Nephron progenitor cell (in vitro differentiated cells): ENCODE results near the gene MORN4.
A peak's percentile ranks its signal among the peaks of the same experiment; 100 is the strongest.

Source experiments
- DNase-seq: peaks from one replicate; pipeline ENCODE4 v3.0.0; 2021
- H3K27ac Mint-ChIP-seq: 2 replicates; pipeline ENCODE4 v1.8.0; 2021; ENCODE audit warnings: mild to moderate bottlenecking, moderate library complexity, mixed read lengths
- H3K27me3 Mint-ChIP-seq: 2 replicates; pipeline ENCODE4 v1.8.0; 2021; ENCODE audit warnings: mild to moderate bottlenecking, low read depth, mixed read lengths; ENCODE audit not compliant: poor library complexity
- H3K36me3 Mint-ChIP-seq: 2 replicates; pipeline ENCODE4 v1.8.0; 2021; ENCODE audit warnings: low read depth, mixed read lengths
- H3K4me1 Mint-ChIP-seq: 2 replicates; pipeline ENCODE4 v1.8.0; 2021; ENCODE audit warnings: mixed read lengths
- H3K4me3 Mint-ChIP-seq: 2 replicates; pipeline ENCODE4 v1.8.0; 2021; ENCODE audit warnings: mild to moderate bottlenecking, moderate library complexity, mixed read lengths
- H3K9me3 Mint-ChIP-seq: 2 replicates; pipeline ENCODE4 v1.8.0; 2021; ENCODE audit warnings: mild to moderate bottlenecking, moderate library complexity, mixed read lengths
- CTCF ChIP-seq: fragments of 200-600 bp; sonication (generic); IDR thresholded peaks from 2 replicates; pipeline ENCODE4 v1.5.0; 2021; ENCODE audit warnings: antibody characterized with exemption

MORN4 gene

GRCh38 chr10:97632949-97633884, at the start of gene MORN4:
Gene MORN4 (minus strand): TSS chr10:97633500. CDS start chr10:97619653, 13,847 bp downstream.
- Mint-ChIP-seq H3K4me3 (peak within 1 kb of the TSS; percentile 98), H3K9me3 (no peaks in the 10 kb centered on the region), H3K4me1 (peaks cover 22% of the 10 kb centered on the region), H3K27ac (peak within 1 kb of the TSS; percentile 97), H3K27me3 (peaks cover 8% of the 10 kb centered on the region), H3K36me3 (peaks cover 9% of the 10 kb centered on the region)
- peak; percentile 92 for DNase-seq
- no peak for TF ChIP-seq CTCF

GRCh38 chr10:97682042-97682441, 48.7 kb upstream of the MORN4 start:
- Mint-ChIP-seq H3K27me3 (peaks cover 4% of the 10 kb centered on the region), H3K4me3 (no peak overlapping the region), H3K36me3 (no peaks in the 10 kb centered on the region), H3K4me1 (peaks cover 29% of the 10 kb centered on the region), H3K27ac (no peak overlapping the region), H3K9me3 (no peaks in the 10 kb centered on the region)
- no peak for TF ChIP-seq CTCF
- no peak for DNase-seq

- H3K36me3 Mint-ChIP-seq, result peaks cover 8% of the 10 kb centered on the region
These were observed 46.3 kb upstream of the MORN4 start for GRCh38 chr10:97679594-97679993.

GRCh38 chr10:97676770-97677581, 43.7 kb upstream of the MORN4 start:
- peak; percentile 91 for TF ChIP-seq CTCF
- Mint-ChIP-seq H3K27me3 (no peaks in the 10 kb centered on the region), H3K4me3 (no peak overlapping the region), H3K9me3 (no peaks in the 10 kb centered on the region), H3K4me1 (no peaks in the 10 kb centered on the region), H3K36me3 (peaks cover 31% of the 10 kb centered on the region), H3K27ac (peak overlapping the region; percentile 71)
- peak; percentile 61 for DNase-seq

More at GRCh38 chr10:97679594-97679993, 46.3 kb upstream of the MORN4 start:
- no peaks in the 10 kb centered on the region for H3K9me3 Mint-ChIP-seq
- no peak for DNase-seq
- H3K4me1 Mint-ChIP-seq, result peaks cover 22% of the 10 kb centered on the region
- H3K27me3 Mint-ChIP-seq, result peaks cover 3% of the 10 kb centered on the region
- no peak for TF ChIP-seq CTCF
- no peak overlapping the region for H3K27ac Mint-ChIP-seq
- H3K4me3 Mint-ChIP-seq, result no peak overlapping the region

- no peak for TF ChIP-seq CTCF
- no peaks in the 10 kb centered on the region for H3K4me1 Mint-ChIP-seq
- no peak overlapping the region for H3K4me3 Mint-ChIP-seq
These were observed 41.9 kb upstream of the MORN4 start for GRCh38 chr10:97675222-97675621.

More at GRCh38 chr10:97675222-97675621, 41.9 kb upstream of the MORN4 start:
- Mint-ChIP-seq H3K9me3 (no peaks in the 10 kb centered on the region), H3K27ac (no peak overlapping the region), H3K36me3 (peaks cover 42% of the 10 kb centered on the region), H3K27me3 (no peaks in the 10 kb centered on the region)
- no peak for DNase-seq
